SK-N-MC (cell line): ENCODE measurements around the gene GRM2.

ENCODE experiments used
- EZH2 ChIP-seq: fragments of 200-600 bp; sonication (generic); IDR thresholded peaks from one replicate; pipeline ENCODE4 v1.6.1; 2017; ENCODE audit warnings: antibody characterized with exemption
- FOXP2 ChIP-seq: optimal IDR thresholded peaks from 2 replicates; pipeline ENCODE3; 2011; ENCODE audit warnings: mild to moderate bottlenecking, moderate library complexity; ENCODE audit not compliant: insufficient read depth; ENCODE audit errors: extremely low read length, control extremely low read depth
- POLR2AphosphoS5 ChIP-seq: IDR thresholded peaks from 2 replicates; pipeline ENCODE4 v1.6.1; 2012; ENCODE audit warnings: mild to moderate bottlenecking, low read depth, low read length, borderline replicate concordance

GRCh38 chr3:51712511-51712931 lies 5.7 kb downstream of the GRM2 start:
- TF ChIP-seq EZH2: no peak
- no peak for TF ChIP-seq POLR2AphosphoS5
- TF ChIP-seq FOXP2: no peak
